HCT116 (cell line): Measurements from ENCODE around the gene PLD1. TPM values are rescaled to one million over a fixed set of nuclear protein-coding genes. Genes with fewer than 3 reads are reported as not detected.

ENCODE experiments used
- ATAC-seq: fragments of 200-7000 bp; cut with Tn5 transposase; 2 replicates; pipeline ENCODE4 v1.9.1; 2020; ENCODE audit warnings: mild to moderate bottlenecking, moderate library complexity
- BruUV-seq: library from RNA; stranded (reverse); fragments of 400-500 nt; replicated peaks from 2 replicates; lab custom pipeline; 2021; lab: Mats Ljungman, UMichigan
- CTCF ChIA-PET: fragments of 300-600 bp; sonication (Branson Sonifier 250); formaldehyde crosslinking; loops from one replicate; lab custom pipeline; 2021; ENCODE audit warnings: antibody characterized with exemption; lab: Charles Lee
- POLR2A ChIA-PET: fragments of 300-600, 350-600 bp; sonication (Branson Sonifier 250); formaldehyde crosslinking; loops from one replicate; lab custom pipeline; 2021; ENCODE audit warnings: antibody characterized with exemption; lab: Charles Lee
- RAD21 ChIA-PET, 2 experiments: fragments of 300-600 bp; sonication (Branson Sonifier 250); formaldehyde crosslinking; loops; one replicate each; lab custom pipeline; 2023; ENCODE audit warnings: low total read pairs in 2 of 2; ENCODE audit not compliant: uncharacterized antibody in 2 of 2, unreplicated experiment in 2 of 2, low non-redundant PET in 1 of 2; lab: Charles Lee
- DNase-seq: peaks from one replicate; pipeline ENCODE4 v3.0.0-alpha.2; 2010; ENCODE audit warnings: low read depth, low spot score
- H2AFZ ChIP-seq: fragments of 200-600 bp; shearing (Covaris generic), sonication (generic); 2 replicates; pipeline ENCODE4 v1.6.1; 2017; ENCODE audit warnings: low read depth, mixed run types, mixed read lengths, antibody characterized with exemption, low read length; ENCODE audit not compliant: poor library complexity, severe bottlenecking
- H3K27ac ChIP-seq: 2 replicates; pipeline ENCODE4 v1.5.1; 2012; ENCODE audit warnings: low read depth, low read length
- H3K27me3 ChIP-seq: fragments of 200-600 bp; sonication (generic); 2 replicates; pipeline ENCODE4 v1.6.1; 2016; ENCODE audit warnings: mixed run types, low read length, mixed read lengths; ENCODE audit not compliant: insufficient read depth
- H3K36me3 ChIP-seq, 2 experiments: fragments of 200-500 bp in 1 of 2; fragments of 200-600 bp in 1 of 2; sonication (Bioruptor generic) in 1 of 2; sonication (generic) in 1 of 2; 2 replicates each; pipeline versions ENCODE4 v1.5.1 to v1.6.1; 2014 to 2016; ENCODE audit warnings: low read length in 2 of 2, inconsistent platforms in 1 of 2, mixed read lengths in 1 of 2, mixed run types in 1 of 2; ENCODE audit not compliant: insufficient read depth in 2 of 2, control insufficient read depth in 1 of 2
- H3K4me1 ChIP-seq, 2 experiments: fragments of 200-600 bp in 1 of 2; sonication (generic) in 1 of 2; 2 replicates each; pipeline versions ENCODE4 v1.5.1 to v1.6.1; 2012 to 2017; ENCODE audit warnings: low read length in 2 of 2, inconsistent platforms in 1 of 2, mild to moderate bottlenecking in 1 of 2, mixed read lengths in 1 of 2, mixed run types in 1 of 2, moderate library complexity in 1 of 2; ENCODE audit not compliant: insufficient read depth in 2 of 2, control insufficient read depth in 1 of 2
- H3K4me2 ChIP-seq: fragments of 200-600 bp; sonication (generic); 2 replicates; pipeline ENCODE4 v1.6.1; 2017; ENCODE audit warnings: mixed run types, low read length, mixed read lengths
- H3K4me3 ChIP-seq, 2 experiments: fragments of 200-600 bp in 1 of 2; sonication (generic) in 1 of 2; replicated peaks in 1 of 2; 2 replicates each; pipeline ENCODE4 v1.5.1; 2011 to 2016; ENCODE audit warnings: low read length in 2 of 2, control low read depth in 1 of 2, low read depth in 1 of 2, mild to moderate bottlenecking in 1 of 2, mixed read lengths in 1 of 2, mixed run types in 1 of 2
- H3K79me2 ChIP-seq: fragments of 200-600 bp; sonication (generic); 2 replicates; pipeline ENCODE4 v1.6.1; 2017; ENCODE audit warnings: mild to moderate bottlenecking, mixed run types, low read length, moderate library complexity, mixed read lengths; ENCODE audit not compliant: insufficient read depth
- H3K9ac ChIP-seq: fragments of 200-600 bp; sonication (generic); 2 replicates; pipeline ENCODE4 v1.6.1; 2016; ENCODE audit warnings: low read length, mixed read lengths
- H3K9me2 ChIP-seq: fragments of 200-600 bp; sonication (generic), shearing (Covaris generic); 2 replicates; pipeline ENCODE4 v1.6.1; 2017; ENCODE audit warnings: mixed run types, mild to moderate bottlenecking, moderate library complexity; ENCODE audit not compliant: insufficient read depth
- H3K9me3 ChIP-seq, 2 experiments: fragments of 200-500 bp in 1 of 2; fragments of 200-600 bp in 1 of 2; sonication (Bioruptor generic) in 1 of 2; sonication (generic) in 1 of 2; 2 replicates each; pipeline ENCODE4 v1.6.1; 2014 to 2017; ENCODE audit warnings: low read length in 2 of 2, mixed read lengths in 2 of 2, inconsistent platforms in 1 of 2, low read depth in 1 of 2, mild to moderate bottlenecking in 1 of 2, mixed run types in 1 of 2, moderate library complexity in 1 of 2; ENCODE audit not compliant: control insufficient read depth in 1 of 2, insufficient read depth in 1 of 2
- H4K20me1 ChIP-seq: fragments of 200-600 bp; sonication (generic), shearing (Covaris generic); 2 replicates; pipeline ENCODE4 v1.6.1; 2017; ENCODE audit warnings: mixed run types, mild to moderate bottlenecking, moderate library complexity; ENCODE audit not compliant: insufficient read depth
- CBX3 ChIP-seq: IDR thresholded peaks from 2 replicates; pipeline ENCODE4 v1.6.1; 2012; ENCODE audit warnings: low read depth
- EGR1 ChIP-seq: IDR thresholded peaks from 2 replicates; pipeline ENCODE4 v1.6.1; 2012; ENCODE audit warnings: low read depth
- EZH2 ChIP-seq: fragments of 200-600 bp; sonication (generic); IDR thresholded peaks from 2 replicates; pipeline ENCODE4 v1.6.1; 2017; ENCODE audit warnings: antibody characterized with exemption, mixed run types
- EZH2phosphoT487 ChIP-seq: fragments of 200-600 bp; IDR thresholded peaks from 2 replicates; pipeline ENCODE4 v1.6.1; 2018; ENCODE audit warnings: antibody characterized with exemption, borderline replicate concordance
- FOSL1 ChIP-seq: IDR thresholded peaks from 2 replicates; pipeline ENCODE4 v1.6.1; 2012; ENCODE audit warnings: low read depth
- POLR2A ChIP-seq: IDR thresholded peaks from 2 replicates; pipeline ENCODE4 v1.7.0; 2011; ENCODE audit warnings: borderline replicate concordance; ENCODE audit not compliant: insufficient read depth, insufficient read length; ENCODE audit errors: extremely low read depth
- POLR2AphosphoS5 ChIP-seq: IDR thresholded peaks from 2 replicates; pipeline ENCODE4 v1.6.1; 2011; ENCODE audit warnings: mild to moderate bottlenecking, low read depth, low read length, moderate library complexity
- SIN3A ChIP-seq: IDR thresholded peaks from 2 replicates; pipeline ENCODE4 v1.6.1; 2012; ENCODE audit warnings: low read depth
- SP1 ChIP-seq: IDR thresholded peaks from 2 replicates; pipeline ENCODE4 v1.6.1; 2012; ENCODE audit warnings: low read depth
- SRF ChIP-seq: IDR thresholded peaks from 2 replicates; pipeline ENCODE4 v1.6.1; 2012; ENCODE audit warnings: low read depth
- TCF7L2 ChIP-seq: IDR thresholded peaks from 2 replicates; pipeline ENCODE4 v1.7.0; 2011; ENCODE audit warnings: borderline replicate concordance, inconsistent platforms; ENCODE audit not compliant: insufficient read depth, insufficient read length; ENCODE audit errors: extremely low read depth
- ZBTB33 ChIP-seq: IDR thresholded peaks from 2 replicates; pipeline ENCODE4 v1.6.1; 2011; ENCODE audit warnings: mild to moderate bottlenecking, low read length, moderate library complexity; ENCODE audit not compliant: insufficient replicate concordance; ENCODE audit errors: extremely low read depth
- ZFX ChIP-seq: fragments of 450-650 bp; IDR thresholded peaks from 2 replicates; pipeline ENCODE4 v1.6.1; 2017
- ZNF274 ChIP-seq: fragments of 200-500 bp; sonication (Bioruptor generic); IDR thresholded peaks from 2 replicates; pipeline ENCODE4 v1.6.1; 2014; ENCODE audit warnings: mild to moderate bottlenecking, low read depth, low read length, inconsistent platforms
- intact Hi-C: fragments of 100-400 bp; cut with micrococcal nuclease; formaldehyde crosslinking; loops from 2 replicates; pipeline ENCODE4 v1.10.0; 2022
- total RNA-seq: library from RNA; stranded (reverse); gene quantifications from one replicate; pipeline ENCODE4 v1.2.1, GENCODE V29; 2021; ENCODE audit not compliant: unreplicated experiment
- TF ChIP-seq, protein P1 (sequence below), 3 experiments: fragments of 200-600 bp in 1 of 3; sonication (generic) in 1 of 3; IDR thresholded peaks in 2 of 3; conservative IDR thresholded peaks in 1 of 3; 2 replicates each; pipeline ENCODE4 v1.5.1; 2012 to 2017; ENCODE audit warnings: low read depth in 2 of 3, low read length in 2 of 3, antibody characterized with exemption in 1 of 3, borderline replicate concordance in 1 of 3, control low read depth in 1 of 3, mild to moderate bottlenecking in 1 of 3, mixed read lengths in 1 of 3, mixed run types in 1 of 3, moderate library complexity in 1 of 3; ENCODE audit not compliant: insufficient read depth in 1 of 3
- TF ChIP-seq, protein P2 (sequence below): IDR thresholded peaks from 2 replicates; pipeline ENCODE4 v1.6.1; 2012; ENCODE audit warnings: low read depth
- TF ChIP-seq, protein P3 (sequence below): IDR thresholded peaks from 2 replicates; pipeline ENCODE4 v1.6.1; 2012

PLD1 gene
- total RNA-seq, 1 experiment from 2014 or later, result 8.4 TPM

GRCh38 chr3:171817074-171817800 lies 7.0 kb upstream of the PLD1 start:
- H3K27ac ChIP-seq, result no peak overlapping the region
- no TSS peak for BruUV-seq
- no peak overlapping the region for H3K9ac ChIP-seq
- no peak overlapping the region for H3K4me2 ChIP-seq
- RAD21 ChIA-PET, result no interaction called here
- TF ChIP-seq EZH2phosphoT487 (no peak), POLR2A (no peak), FOSL1 (no peak), TCF7L2 (no peak), ZBTB33 (no peak), SP1 (no peak), EGR1 (no peak), SIN3A (no peak), ZNF274 (no peak), CBX3 (no peak), POLR2AphosphoS5 (no peak), ZFX (no peak), EZH2 (no peak), SRF (no peak)
- TF ChIP-seq, protein P1, sequence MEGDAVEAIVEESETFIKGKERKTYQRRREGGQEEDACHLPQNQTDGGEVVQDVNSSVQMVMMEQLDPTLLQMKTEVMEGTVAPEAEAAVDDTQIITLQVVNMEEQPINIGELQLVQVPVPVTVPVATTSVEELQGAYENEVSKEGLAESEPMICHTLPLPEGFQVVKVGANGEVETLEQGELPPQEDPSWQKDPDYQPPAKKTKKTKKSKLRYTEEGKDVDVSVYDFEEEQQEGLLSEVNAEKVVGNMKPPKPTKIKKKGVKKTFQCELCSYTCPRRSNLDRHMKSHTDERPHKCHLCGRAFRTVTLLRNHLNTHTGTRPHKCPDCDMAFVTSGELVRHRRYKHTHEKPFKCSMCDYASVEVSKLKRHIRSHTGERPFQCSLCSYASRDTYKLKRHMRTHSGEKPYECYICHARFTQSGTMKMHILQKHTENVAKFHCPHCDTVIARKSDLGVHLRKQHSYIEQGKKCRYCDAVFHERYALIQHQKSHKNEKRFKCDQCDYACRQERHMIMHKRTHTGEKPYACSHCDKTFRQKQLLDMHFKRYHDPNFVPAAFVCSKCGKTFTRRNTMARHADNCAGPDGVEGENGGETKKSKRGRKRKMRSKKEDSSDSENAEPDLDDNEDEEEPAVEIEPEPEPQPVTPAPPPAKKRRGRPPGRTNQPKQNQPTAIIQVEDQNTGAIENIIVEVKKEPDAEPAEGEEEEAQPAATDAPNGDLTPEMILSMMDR (IDR thresholded peaks at IDR 0.05 in 2 of 3, conservative IDR thresholded peaks at IDR 0.05 in 1 of 3; ENCODE audit: borderline replicate concordance in 1 of 3, insufficient read depth in 1 of 3, low read depth in 2 of 3, low read length in 2 of 3), result no peak
- TF ChIP-seq, protein P2, sequence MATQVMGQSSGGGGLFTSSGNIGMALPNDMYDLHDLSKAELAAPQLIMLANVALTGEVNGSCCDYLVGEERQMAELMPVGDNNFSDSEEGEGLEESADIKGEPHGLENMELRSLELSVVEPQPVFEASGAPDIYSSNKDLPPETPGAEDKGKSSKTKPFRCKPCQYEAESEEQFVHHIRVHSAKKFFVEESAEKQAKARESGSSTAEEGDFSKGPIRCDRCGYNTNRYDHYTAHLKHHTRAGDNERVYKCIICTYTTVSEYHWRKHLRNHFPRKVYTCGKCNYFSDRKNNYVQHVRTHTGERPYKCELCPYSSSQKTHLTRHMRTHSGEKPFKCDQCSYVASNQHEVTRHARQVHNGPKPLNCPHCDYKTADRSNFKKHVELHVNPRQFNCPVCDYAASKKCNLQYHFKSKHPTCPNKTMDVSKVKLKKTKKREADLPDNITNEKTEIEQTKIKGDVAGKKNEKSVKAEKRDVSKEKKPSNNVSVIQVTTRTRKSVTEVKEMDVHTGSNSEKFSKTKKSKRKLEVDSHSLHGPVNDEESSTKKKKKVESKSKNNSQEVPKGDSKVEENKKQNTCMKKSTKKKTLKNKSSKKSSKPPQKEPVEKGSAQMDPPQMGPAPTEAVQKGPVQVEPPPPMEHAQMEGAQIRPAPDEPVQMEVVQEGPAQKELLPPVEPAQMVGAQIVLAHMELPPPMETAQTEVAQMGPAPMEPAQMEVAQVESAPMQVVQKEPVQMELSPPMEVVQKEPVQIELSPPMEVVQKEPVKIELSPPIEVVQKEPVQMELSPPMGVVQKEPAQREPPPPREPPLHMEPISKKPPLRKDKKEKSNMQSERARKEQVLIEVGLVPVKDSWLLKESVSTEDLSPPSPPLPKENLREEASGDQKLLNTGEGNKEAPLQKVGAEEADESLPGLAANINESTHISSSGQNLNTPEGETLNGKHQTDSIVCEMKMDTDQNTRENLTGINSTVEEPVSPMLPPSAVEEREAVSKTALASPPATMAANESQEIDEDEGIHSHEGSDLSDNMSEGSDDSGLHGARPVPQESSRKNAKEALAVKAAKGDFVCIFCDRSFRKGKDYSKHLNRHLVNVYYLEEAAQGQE, result no peak
- TF ChIP-seq, protein P3, sequence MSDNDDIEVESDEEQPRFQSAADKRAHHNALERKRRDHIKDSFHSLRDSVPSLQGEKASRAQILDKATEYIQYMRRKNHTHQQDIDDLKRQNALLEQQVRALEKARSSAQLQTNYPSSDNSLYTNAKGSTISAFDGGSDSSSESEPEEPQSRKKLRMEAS, result no peak
- H3K9me2 ChIP-seq, result no peaks in the 10 kb centered on the region
- no peaks in the 10 kb centered on the region for H3K9me3 ChIP-seq
- CTCF ChIA-PET, result interaction anchor here (0.9 kb wide), 1 partner anchor 11 kb away, joined by 3 read pairs; no protein-coding TSS in a partner anchor
- H2AFZ ChIP-seq, result no peak overlapping the region
- intact Hi-C loops, result loop anchor here (10.0 kb wide), 1 partner anchor 58 kb away; no protein-coding TSS in a partner anchor
- no peaks in the 10 kb centered on the region for H3K36me3 ChIP-seq
- H3K79me2 ChIP-seq, result no peaks in the 10 kb centered on the region
- POLR2A ChIA-PET, result no interaction called here
- no peaks in the 10 kb centered on the region for H3K27me3 ChIP-seq
- no peak overlapping the region for H3K4me3 ChIP-seq
- H3K4me1 ChIP-seq, result peaks cover 0 to 5% of the 10 kb centered on the region in 2 experiments; a peak in 2 of 4 replicates
- DNase-seq, result no peak
- no peak for ATAC-seq
- H4K20me1 ChIP-seq, result no peaks in the 10 kb centered on the region
